RWPE1 (cell line): Measurements from ENCODE around the gene UGT1A1.

Experiments used
- CTCF ChIA-PET: fragments of 350-600 bp; sonication (Branson Sonifier 250); formaldehyde crosslinking; extraction: SDS; loops from one replicate; lab custom pipeline; 2021; lab: Yijun Ruan, JAX
- POLR2A ChIA-PET: fragments of 400-600 bp; formaldehyde crosslinking; extraction: SDS; loops from one replicate; lab custom pipeline; 2020; ENCODE audit warnings: antibody characterized with exemption; ENCODE audit not compliant: low non-redundant PET; lab: Yijun Ruan, JAX
- DNase-seq: peaks from one replicate; pipeline ENCODE4 v3.0.0; 2012; ENCODE audit warnings: low spot score
- H3K27ac ChIP-seq: fragments of 450-650 bp; 2 replicates; pipeline ENCODE4 v1.5.1; 2017
- CTCF ChIP-seq: fragments of 450-650 bp; conservative IDR thresholded peaks from 2 replicates; pipeline ENCODE4 v1.5.1; 2017; ENCODE audit warnings: low read depth, mild to moderate bottlenecking

UGT1A1 gene

GRCh38 chr2:233760043-233760442 lies at the start of gene UGT1A1:
Gene UGT1A1 (plus strand): TSS chr2:233760270. CDS start chr2:233760288, 18 bp downstream.
- no peak within 1 kb of the TSS for H3K27ac ChIP-seq
- no peak for TF ChIP-seq CTCF
- POLR2A ChIA-PET, result no interaction called here
- CTCF ChIA-PET, result no interaction called here
- DNase-seq, result no peak

- DNase-seq, result peak; percentile 73
- CTCF ChIA-PET, result interaction anchor here (0.6 to 1.1 kb wide), 11 partner anchors 15 to 1934 kb away, joined by 3 to 4 read pairs (median 3); no protein-coding TSS in a partner anchor
- 0 out of 2 replicates have a peak overlapping the region, but pooled peaks have one; percentile 22 for H3K27ac ChIP-seq
Observed at GRCh38 chr2:233711312-233712008, 48.6 kb upstream of the UGT1A1 start.

GRCh38 chr2:233712611-233713261 lies 47.3 kb upstream of the UGT1A1 start, which contains the start of gene UGT1A5:
Gene UGT1A5 (plus strand): TSS chr2:233712907. CDS start chr2:233712992, 85 bp downstream.
- ChIA-PET CTCF (interaction anchor here (0.5 kb wide), 1 partner anchor 263 kb away, joined by 3 read pairs; no protein-coding TSS in a partner anchor), POLR2A (no interaction called here)
- no peak within 1 kb of the TSS for H3K27ac ChIP-seq
- no peak for TF ChIP-seq CTCF
- DNase-seq, result no peak

More at GRCh38 chr2:233711312-233712008, 48.6 kb upstream of the UGT1A1 start:
- POLR2A ChIA-PET, result no interaction called here
- TF ChIP-seq CTCF, result peak; percentile 88

- DNase-seq, result no peak
- H3K27ac ChIP-seq, result no peak overlapping the region
- ChIA-PET CTCF (interaction anchor here (0.5 kb wide), 1 partner anchor 264 kb away, joined by 3 read pairs; no protein-coding TSS in a partner anchor), POLR2A (no interaction called here)
- no peak for TF ChIP-seq CTCF
Observed at GRCh38 chr2:233713262-233713615, 46.8 kb upstream of the UGT1A1 start.

- no peak for TF ChIP-seq CTCF
- ChIA-PET POLR2A (no interaction called here), CTCF (no interaction called here)
- H3K27ac ChIP-seq, result no peak overlapping the region
- DNase-seq, result no peak
Observed at GRCh38 chr2:233714121-233714520, 45.9 kb upstream of the UGT1A1 start.

GRCh38 chr2:233718552-233718951 lies 41.5 kb upstream of the UGT1A1 start, which contains the start of gene UGT1A4:
Gene UGT1A4 (plus strand): TSS chr2:233718736. CDS start chr2:233718821, 85 bp downstream.
- CTCF ChIA-PET, result no interaction called here
- POLR2A ChIA-PET, result no interaction called here
- H3K27ac ChIP-seq, result no peak within 1 kb of the TSS
- no peak for DNase-seq
- TF ChIP-seq CTCF, result no peak
